HG03457 (cell line): ENCODE measurements around the gene TRAK2.
"Not testable (repeated sequence)": the region's sequence is repeated elsewhere in the genome, so short reads cannot be mapped to it uniquely, and the experiment has no call there.

ENCODE experiments used
- ATAC-seq: cut with Tn5 transposase; IDR thresholded peaks from one replicate; pipeline ENCODE4 v1.9.1; 2021; ENCODE audit warnings: moderate number of reproducible peaks; ENCODE audit not compliant: unreplicated experiment

The TRAK2 gene, protein sequence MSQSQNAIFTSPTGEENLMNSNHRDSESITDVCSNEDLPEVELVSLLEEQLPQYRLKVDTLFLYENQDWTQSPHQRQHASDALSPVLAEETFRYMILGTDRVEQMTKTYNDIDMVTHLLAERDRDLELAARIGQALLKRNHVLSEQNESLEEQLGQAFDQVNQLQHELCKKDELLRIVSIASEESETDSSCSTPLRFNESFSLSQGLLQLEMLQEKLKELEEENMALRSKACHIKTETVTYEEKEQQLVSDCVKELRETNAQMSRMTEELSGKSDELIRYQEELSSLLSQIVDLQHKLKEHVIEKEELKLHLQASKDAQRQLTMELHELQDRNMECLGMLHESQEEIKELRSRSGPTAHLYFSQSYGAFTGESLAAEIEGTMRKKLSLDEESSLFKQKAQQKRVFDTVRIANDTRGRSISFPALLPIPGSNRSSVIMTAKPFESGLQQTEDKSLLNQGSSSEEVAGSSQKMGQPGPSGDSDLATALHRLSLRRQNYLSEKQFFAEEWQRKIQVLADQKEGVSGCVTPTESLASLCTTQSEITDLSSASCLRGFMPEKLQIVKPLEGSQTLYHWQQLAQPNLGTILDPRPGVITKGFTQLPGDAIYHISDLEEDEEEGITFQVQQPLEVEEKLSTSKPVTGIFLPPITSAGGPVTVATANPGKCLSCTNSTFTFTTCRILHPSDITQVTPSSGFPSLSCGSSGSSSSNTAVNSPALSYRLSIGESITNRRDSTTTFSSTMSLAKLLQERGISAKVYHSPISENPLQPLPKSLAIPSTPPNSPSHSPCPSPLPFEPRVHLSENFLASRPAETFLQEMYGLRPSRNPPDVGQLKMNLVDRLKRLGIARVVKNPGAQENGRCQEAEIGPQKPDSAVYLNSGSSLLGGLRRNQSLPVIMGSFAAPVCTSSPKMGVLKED

GRCh38 chr2:201451292-201452057, at the start of gene TRAK2, which contains the start of gene STRADB:
TRAK2 (minus strand) TSS chr2:201451458; CDS start chr2:201420507, 30,951 bp downstream.
STRADB (plus strand) TSS chr2:201451740; CDS start chr2:201454841, 3,101 bp downstream.
- peak; percentile 95 for ATAC-seq

DNA sequence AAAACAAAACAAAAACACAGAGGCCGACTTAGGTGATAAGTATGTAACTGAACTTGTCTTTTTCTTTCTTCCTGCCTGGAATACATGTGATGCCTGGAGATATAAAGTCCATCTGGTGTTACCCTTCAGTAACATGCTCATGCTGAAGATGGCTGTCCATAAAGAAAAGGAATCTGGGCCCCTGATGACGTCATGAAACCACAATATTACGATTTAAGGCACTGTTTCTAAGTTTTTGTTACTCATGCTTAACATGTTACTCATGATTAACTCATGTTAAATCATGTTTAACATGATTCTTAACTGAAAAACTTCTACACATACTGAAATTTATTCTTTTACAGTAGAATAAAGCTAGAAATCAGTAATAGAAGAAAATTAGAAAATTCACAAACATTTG, 49.3 kb upstream of the TRAK2 start:
- no peak for ATAC-seq

GRCh38 chr2:201496785-201497184, 45.5 kb upstream of the TRAK2 start:
- no peak for ATAC-seq

DNA sequence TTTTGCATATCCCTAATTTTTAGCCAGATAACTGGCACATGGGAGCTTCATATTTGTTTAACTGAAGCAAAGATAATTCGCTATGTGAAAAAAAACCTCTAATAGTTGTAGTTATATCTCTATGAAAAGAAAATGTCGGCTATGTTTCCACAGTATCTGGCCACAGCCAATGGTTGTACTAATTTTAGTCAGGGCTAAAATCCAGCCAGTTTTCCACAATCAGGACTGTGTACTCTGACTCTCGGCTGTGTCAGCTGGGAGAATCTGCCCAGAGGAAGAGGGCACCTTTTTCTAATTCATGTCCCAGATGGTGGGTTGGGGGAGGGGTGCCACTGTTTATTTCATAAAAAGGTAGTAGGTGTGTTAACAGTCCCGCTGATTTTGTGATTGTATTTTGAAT, 39.0 kb upstream of the TRAK2 start:
- no peak for ATAC-seq

- no peak for ATAC-seq
Observed at GRCh38 chr2:201484805-201485204, 33.5 kb upstream of the TRAK2 start.

GRCh38 chr2:201483758-201484157, 32.5 kb upstream of the TRAK2 start:
- ATAC-seq: not testable (repeated sequence)

GRCh38 chr2:201483342-201483741, 32.1 kb upstream of the TRAK2 start:
- ATAC-seq: no peak

- no peak for ATAC-seq
Observed at GRCh38 chr2:201482543-201482942, 31.3 kb upstream of the TRAK2 start.

GRCh38 chr2:201472411-201472810, 21.2 kb upstream of the TRAK2 start:
- no peak for ATAC-seq

DNA sequence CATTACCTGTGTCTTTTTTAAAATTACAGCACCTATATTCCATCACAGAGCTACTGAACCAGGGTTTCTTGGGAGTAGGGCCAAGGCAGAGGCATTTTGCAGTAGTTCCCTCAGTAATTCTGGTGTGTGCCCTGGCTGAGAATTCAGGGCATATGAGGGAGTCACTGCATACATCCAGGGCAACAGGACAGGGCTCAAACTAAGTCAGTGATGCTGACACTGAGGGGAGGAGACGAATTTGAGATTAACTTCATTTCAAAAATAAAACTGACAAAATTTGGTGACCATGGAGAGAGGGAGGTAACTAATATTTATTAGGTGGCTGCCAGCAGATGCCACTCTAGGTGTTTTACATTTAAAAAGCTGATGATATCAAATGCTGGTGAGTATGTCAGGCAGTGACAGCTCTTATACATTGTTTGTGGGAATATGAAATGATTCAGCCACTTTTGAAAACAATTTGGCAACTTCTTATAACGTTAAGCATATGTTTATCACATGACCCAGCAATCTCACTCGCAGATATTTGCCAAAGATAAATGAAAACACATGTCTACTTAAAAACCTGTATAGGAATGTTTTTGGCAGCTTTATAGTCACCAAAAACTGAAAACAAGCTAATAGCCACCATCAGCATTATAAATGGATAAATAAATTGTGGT, 20.6 kb upstream of the TRAK2 start:
- no peak for ATAC-seq

- ATAC-seq: no peak
Observed at GRCh38 chr2:201470821-201471731, 19.8 kb upstream of the TRAK2 start.

DNA sequence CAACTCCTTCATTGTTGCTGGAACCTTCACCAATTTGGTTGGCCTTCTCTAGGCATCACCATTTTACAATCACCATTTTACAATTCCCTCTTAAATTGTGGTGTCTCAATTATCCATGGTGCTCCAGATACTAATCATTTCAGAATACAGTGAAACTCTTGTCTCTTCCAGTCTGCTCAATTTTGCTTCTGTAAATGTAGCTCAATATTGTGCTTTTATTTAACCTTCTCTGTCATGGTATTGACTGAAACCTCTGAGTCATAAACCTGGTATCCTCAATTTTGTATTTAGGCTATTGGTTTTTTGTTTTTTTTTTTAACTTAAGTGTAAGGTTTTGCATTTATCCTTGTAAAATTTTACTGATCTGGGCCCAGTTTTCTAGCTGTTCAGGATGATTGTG, 16.4 kb upstream of the TRAK2 start:
- no peak for ATAC-seq

GRCh38 chr2:201466050-201466675, 14.9 kb upstream of the TRAK2 start:
- no peak for ATAC-seq

DNA sequence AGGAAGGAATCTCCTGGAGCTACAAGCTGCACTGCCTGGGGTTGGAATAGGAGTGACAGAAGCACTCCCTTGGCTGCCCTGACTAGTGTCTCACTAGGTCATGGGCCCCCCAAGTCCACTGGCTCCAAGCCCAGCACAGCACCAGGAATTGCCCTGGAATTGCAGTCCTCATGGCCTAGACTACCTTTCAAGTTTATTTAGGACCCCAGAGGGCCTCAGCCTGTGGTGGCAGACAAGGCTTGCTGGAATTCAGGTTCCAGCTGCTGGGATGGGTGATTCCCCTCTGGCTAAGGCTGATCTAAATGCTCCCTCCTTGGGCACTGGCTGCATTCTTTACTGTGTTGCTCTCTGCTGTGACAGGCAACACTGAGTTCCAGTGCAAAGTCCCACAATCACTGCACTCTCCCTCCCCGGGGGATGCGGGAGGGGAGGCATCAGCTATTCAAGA, 14.3 kb upstream of the TRAK2 start:
- ATAC-seq: no peak

- ATAC-seq: no peak
Observed at GRCh38 chr2:201464547-201464946, 13.3 kb upstream of the TRAK2 start.

DNA sequence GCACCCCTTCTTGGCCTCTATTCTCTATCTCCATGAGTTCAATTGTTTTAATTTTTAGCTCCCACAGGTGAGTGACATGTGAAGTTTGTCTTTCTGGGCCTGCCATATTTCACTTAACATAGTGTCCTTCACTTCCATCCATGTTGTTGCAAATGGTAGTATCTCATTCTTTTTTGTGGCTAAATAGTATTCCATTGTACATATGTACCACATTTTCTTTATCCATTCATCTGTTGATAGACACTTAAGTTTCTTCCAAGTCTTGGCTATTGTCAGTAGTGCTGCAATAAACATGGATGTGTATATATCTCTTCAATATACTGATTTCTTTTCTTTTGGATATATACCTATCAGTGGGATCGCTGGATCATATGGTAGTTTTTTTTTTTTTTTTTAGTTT, 9.3 kb upstream of the TRAK2 start:
- no peak for ATAC-seq

GRCh38 chr2:201458381-201458780, 7.1 kb upstream of the TRAK2 start:
- ATAC-seq: no peak

DNA sequence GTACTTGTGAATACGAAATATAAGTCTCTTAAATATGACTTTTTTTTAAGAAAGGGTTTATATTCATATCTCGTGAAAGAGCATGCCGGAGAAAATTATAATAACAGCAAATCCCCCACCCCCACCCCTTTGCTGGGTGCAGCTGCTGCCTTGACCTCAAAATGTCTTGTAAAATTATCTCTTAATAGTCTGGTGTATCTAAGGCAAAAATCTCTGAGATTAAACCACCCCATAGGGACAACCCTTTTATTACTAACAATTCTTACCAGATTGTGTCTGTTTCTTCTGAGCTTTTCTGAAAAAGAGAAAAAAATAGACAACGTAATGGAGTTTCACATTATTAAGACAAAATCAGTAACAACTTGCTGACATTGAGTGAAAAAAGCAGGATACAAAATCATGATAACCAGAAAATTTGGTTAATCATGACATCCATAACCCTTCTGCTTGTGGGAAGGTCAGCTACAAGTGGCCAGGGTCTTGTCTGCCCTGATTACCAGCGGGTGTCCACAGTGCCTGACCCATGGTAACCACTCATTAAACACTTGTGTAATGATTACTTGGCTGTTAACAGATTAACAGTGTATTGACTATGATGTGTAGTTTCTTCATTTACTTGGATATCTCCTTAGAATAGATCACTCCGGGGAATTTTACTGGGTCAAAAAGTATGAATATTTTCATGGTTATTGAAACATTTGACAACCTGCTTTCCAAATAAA, 1.8 kb upstream of the TRAK2 start:
- no peak for ATAC-seq
